Activated CD4-positive, alpha-beta memory T cell treated with anti-CD3 and anti-CD28 coated beads, Interleukin-2, amount 10 ng/mL, durations not matched to agents 7 days and 5 days (primary cell): ENCODE measurements around the gene MARS1. TPM values are rescaled to one million over a fixed set of nuclear protein-coding genes. Genes with fewer than 3 reads are reported as not detected.
"Not testable (repeated sequence)": the region's sequence is repeated elsewhere in the genome, so short reads cannot be mapped to it uniquely, and the experiment has no call there.

ENCODE experiments used
- CTCF ChIA-PET: fragments of 350-600 bp; sonication (Branson Sonifier 250); formaldehyde crosslinking; loops from one replicate; lab custom pipeline; 2021; ENCODE audit warnings: antibody characterized with exemption, inconsistent platforms; lab: Charles Lee
- POLR2A ChIA-PET: fragments of 350-600 bp; sonication (Branson Sonifier 250); formaldehyde crosslinking; loops from one replicate; lab custom pipeline; 2021; ENCODE audit warnings: antibody characterized with exemption; lab: Charles Lee
- DNase-seq: peaks from one replicate; pipeline ENCODE4 v3.0.0-alpha.2; 2020
- H3K27ac Mint-ChIP-seq: one replicate; pipeline ENCODE4 v1.8.0; 2021; ENCODE audit warnings: mild to moderate bottlenecking, mixed read lengths
- H3K27me3 Mint-ChIP-seq: one replicate; pipeline ENCODE4 v1.8.0; 2021; ENCODE audit warnings: mixed read lengths
- H3K36me3 Mint-ChIP-seq: one replicate; pipeline ENCODE4 v1.8.0; 2021; ENCODE audit warnings: low read depth, mixed read lengths
- H3K4me1 Mint-ChIP-seq: one replicate; pipeline ENCODE4 v1.8.0; 2021; ENCODE audit warnings: mixed read lengths
- H3K4me3 Mint-ChIP-seq: one replicate; pipeline ENCODE4 v1.8.0; 2021; ENCODE audit warnings: mild to moderate bottlenecking, mixed read lengths
- H3K9me3 Mint-ChIP-seq: one replicate; pipeline ENCODE4 v1.8.0; 2021; ENCODE audit warnings: mixed read lengths
- total RNA-seq, 2 experiments: library from RNA; stranded (reverse); gene quantifications; one replicate each; pipeline ENCODE4 v1.2.3, GENCODE V29; 2021

MARS1 gene
- total RNA-seq, 2 experiments from 2014 or later: 262 to 282 TPM

DNA sequence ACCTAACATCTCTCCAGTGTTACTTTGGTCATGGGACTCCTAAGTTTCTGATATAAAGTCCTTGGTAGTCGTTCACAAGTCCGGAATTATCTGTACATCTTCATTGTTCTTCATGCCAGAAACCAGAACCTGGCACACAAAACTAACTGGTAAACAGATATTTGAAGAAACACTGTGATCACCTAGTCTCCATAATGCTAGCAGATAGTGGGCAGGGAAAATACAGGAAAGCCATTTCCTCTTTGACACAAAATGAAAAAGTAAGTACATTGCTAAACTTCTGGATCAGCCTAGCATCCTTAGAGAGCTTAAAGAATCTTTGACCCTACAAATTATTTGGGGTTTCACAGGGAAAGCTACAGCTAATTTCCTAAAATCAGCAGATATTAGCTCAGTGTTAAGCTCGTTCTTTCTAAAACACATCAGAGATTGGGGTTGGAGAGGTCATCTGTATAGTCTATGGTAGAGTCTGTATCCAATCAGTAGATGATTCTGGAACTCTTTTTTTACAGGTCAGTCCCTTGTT lies 27.6 kb downstream of the MARS1 start:
- POLR2A ChIA-PET: interaction anchor here (1.1 to 2.9 kb wide), 8 partner anchors 8 to 39 kb away, joined by 3 to 11 read pairs (median 4); partner anchors contain the start of gene MARS1
- CTCF ChIA-PET: interaction anchor here (0.8 to 1.3 kb wide), 2 partner anchors 16 to 56 kb away, joined by 3 to 4 read pairs; partner anchors contain the start of gene GLI1
- Mint-ChIP-seq H3K36me3 (peaks cover 85% of the 10 kb centered on the region), H3K27ac (peak overlapping the region; percentile 11), H3K27me3 (no peaks in the 10 kb centered on the region), H3K4me1 (peaks cover 24% of the 10 kb centered on the region), H3K9me3 (no peaks in the 10 kb centered on the region), H3K4me3 (no peak overlapping the region)
- no peak for DNase-seq

DNA sequence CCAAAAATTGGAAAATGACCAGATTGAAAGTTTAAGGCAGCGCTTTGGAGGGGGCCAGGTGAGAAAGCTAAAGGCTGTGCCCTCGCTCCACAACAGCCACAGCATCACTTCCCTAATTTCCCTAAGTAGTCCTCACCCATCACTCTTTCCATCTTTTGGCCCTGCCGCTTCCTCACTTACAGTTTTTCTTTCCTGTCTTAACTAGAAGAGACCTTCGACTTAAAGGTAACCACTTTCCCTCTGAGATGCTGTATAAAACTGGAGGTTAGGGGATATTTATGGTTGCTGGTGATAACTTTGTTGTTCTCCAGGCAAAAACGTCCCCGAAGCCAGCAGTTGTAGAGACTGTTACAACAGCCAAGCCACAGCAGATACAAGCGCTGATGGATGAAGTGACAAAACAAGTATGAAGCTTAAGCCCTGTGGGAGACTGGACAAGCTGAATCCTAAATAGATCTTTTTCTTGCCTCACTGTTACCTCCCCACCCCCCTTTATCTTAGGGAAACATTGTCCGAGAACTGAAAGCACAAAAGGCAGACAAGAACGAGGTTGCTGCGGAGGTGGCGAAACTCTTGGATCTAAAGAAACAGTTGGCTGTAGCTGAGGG lies 28.2 kb downstream of the MARS1 start:
- H3K27me3 Mint-ChIP-seq: no peaks in the 10 kb centered on the region
- POLR2A ChIA-PET: interaction anchor here (1.2 to 2.9 kb wide), 3 partner anchors 10 to 39 kb away, joined by 3 to 11 read pairs (median 4); no protein-coding TSS in a partner anchor

DNA sequence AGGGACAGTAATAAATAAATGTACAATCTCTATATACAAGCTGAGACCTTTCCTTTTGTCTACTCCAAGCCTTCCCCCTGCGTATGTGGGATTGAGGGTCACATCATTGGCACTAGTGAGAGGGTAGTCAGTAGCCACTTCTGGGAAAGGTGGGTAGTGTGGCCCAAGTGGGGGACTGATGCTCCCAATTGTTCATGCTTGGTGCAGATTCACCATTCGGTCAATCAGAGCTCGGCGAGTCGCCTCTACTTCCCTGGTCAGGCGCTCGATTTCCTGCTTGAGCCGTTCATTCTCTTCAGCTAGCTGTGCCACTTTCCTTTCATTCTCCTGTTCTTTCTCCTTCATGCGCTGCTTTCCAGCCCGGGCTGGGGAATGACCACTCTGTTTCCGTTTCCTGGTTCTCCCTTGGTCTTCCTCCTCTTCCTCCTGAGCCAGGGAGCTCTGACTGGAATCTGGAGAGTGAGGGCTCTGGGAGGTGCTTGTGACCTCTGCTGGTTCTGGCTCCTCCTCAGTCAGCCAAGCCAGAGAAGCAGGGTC lies 28.8 kb downstream of the MARS1 start:
- CTCF ChIA-PET: interaction anchor here (0.8 to 1.7 kb wide), 3 partner anchors 17 to 58 kb away, joined by 3 to 7 read pairs (median 4); partner anchors contain the start of gene GLI1
- H3K27ac Mint-ChIP-seq: peak overlapping the region; percentile 28
- H3K4me3 Mint-ChIP-seq: no peak overlapping the region

More for the DNA sequence above, 28.2 kb downstream of the MARS1 start:
- DNase-seq: no peak
- no peak overlapping the region for H3K27ac Mint-ChIP-seq
- CTCF ChIA-PET: interaction anchor here (0.8 to 1.7 kb wide), 3 partner anchors 16 to 57 kb away, joined by 3 to 7 read pairs (median 4); partner anchors contain the start of gene GLI1
- no peak overlapping the region for H3K4me3 Mint-ChIP-seq
- peaks cover 27% of the 10 kb centered on the region for H3K4me1 Mint-ChIP-seq
- no peaks in the 10 kb centered on the region for H3K9me3 Mint-ChIP-seq
- H3K36me3 Mint-ChIP-seq: peaks cover 82% of the 10 kb centered on the region

DNA sequence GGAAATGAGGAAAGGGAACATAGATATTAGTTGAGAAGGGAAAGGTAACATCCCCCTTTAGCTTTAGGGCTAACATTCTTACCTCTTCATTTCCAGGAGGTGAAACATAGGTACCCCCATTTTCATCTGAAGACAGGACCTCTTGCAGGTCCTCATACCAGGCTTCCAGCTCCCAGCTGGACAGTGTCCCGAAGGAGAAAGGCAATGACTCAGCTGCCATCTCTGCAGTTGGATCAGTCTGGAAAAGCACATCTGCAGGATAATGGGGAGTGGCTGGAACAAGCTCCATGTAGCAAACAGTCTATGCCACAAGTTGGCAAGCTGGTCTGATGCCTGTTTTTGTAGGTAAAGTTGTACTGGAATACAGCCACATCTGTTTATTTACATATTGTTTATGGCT lies 29.3 kb downstream of the MARS1 start:
- ChIA-PET CTCF (interaction anchor here (1.7 kb wide), 1 partner anchor 40 kb away, joined by 7 read pairs; no protein-coding TSS in a partner anchor), POLR2A (interaction anchor here (0.7 to 4.5 kb wide), 4 partner anchors 29 to 56 kb away, joined by 3 to 24 read pairs (median 7); partner anchors contain the start of genes ARHGAP9 and MARS1)
- H3K4me1 Mint-ChIP-seq: peaks cover 38% of the 10 kb centered on the region
- H3K9me3 Mint-ChIP-seq: no peaks in the 10 kb centered on the region
- H3K27me3 Mint-ChIP-seq: no peaks in the 10 kb centered on the region
- H3K27ac Mint-ChIP-seq: peak overlapping the region; percentile 36
- no peak for DNase-seq
- peaks cover 74% of the 10 kb centered on the region for H3K36me3 Mint-ChIP-seq
- no peak overlapping the region for H3K4me3 Mint-ChIP-seq

More for the DNA sequence above, 28.8 kb downstream of the MARS1 start:
- Mint-ChIP-seq H3K4me1 (peaks cover 33% of the 10 kb centered on the region), H3K36me3 (peaks cover 77% of the 10 kb centered on the region), H3K9me3 (no peaks in the 10 kb centered on the region), H3K27me3 (no peaks in the 10 kb centered on the region)
- POLR2A ChIA-PET: interaction anchor here (0.7 to 4.5 kb wide), 4 partner anchors 11 to 40 kb away, joined by 3 to 24 read pairs (median 7); partner anchors contain the start of genes ARHGAP9 and MARS1
- DNase-seq: no peak

DNA sequence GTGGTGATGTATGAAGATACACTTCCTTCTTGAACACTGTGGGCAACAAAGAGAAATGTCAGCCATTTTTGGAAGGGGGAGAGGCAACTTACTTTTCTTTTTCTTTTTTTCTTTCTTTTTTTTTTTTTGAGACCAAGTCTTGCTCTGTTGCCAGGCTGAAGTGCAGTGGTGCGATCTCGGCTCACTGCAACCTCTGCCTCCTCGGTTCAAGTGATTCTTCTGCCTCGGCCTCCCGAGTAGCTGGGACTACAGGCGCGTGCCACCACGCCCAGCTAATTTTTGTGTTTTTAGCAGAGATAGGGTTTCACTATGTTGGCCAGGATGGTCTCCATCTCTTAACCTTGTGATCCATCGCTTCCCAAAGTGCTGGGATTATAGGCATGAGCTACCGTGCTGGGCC lies 29.9 kb downstream of the MARS1 start:
- not testable (repeated sequence) for DNase-seq, H3K4me3 Mint-ChIP-seq, H3K9me3 Mint-ChIP-seq, H3K27me3 Mint-ChIP-seq
- ChIA-PET POLR2A (interaction anchor here (0.8 to 4.5 kb wide), 5 partner anchors 15 to 57 kb away, joined by 3 to 30 read pairs (median 3); partner anchors contain the start of genes ARHGAP9 and MARS1), CTCF (interaction anchor here (0.9 to 1.7 kb wide), 2 partner anchors 27 to 41 kb away, joined by 3 to 7 read pairs; no protein-coding TSS in a partner anchor)
- Mint-ChIP-seq H3K4me1 (peaks cover 40% of the 10 kb centered on the region), H3K36me3 (peaks cover 69% of the 10 kb centered on the region), H3K27ac (peak overlapping the region; percentile 36)

DNA sequence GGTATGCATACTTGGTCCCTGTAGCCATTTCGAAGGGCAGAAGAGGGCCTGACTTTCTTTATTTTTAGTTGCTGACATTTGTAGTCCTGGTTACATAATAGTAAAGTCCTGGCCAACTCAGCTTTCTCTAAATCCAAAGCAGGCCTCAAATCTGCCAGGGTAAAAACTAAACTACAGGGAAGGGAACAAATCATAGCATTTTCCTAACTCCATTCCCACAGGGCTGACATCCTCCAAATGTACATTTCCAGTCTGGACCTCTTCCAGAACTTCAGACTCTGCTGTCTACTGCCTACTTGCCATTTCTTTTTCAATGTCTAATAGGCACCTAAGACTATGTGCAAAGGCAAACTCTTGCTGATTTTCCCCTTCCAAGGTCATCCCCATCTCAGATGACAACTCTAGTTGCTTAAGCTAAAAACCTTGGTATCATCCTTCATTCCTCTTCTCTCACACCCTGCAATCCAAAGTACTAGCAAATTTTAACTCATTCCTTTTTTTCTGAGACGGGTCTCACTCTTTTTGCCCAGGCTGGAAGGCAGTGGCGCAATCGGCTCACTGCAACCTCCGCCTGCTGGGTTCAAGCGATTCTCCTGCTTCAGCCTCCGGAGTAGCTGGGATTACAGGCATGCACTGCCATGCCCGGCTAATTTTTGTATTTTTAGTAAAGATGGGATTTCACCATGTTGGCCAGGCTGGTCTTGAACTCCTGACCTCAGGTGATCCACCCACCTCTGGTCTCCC lies 30.5 kb downstream of the MARS1 start:
- Mint-ChIP-seq H3K4me3 (peak overlapping the region; percentile 82), H3K4me1 (peaks cover 43% of the 10 kb centered on the region), H3K9me3 (no peaks in the 10 kb centered on the region), H3K27ac (peak overlapping the region; percentile 100), H3K36me3 (peaks cover 62% of the 10 kb centered on the region), H3K27me3 (no peaks in the 10 kb centered on the region)
- DNase-seq: no peak
- POLR2A ChIA-PET: interaction anchor here (0.8 to 4.5 kb wide), 7 partner anchors 15 to 57 kb away, joined by 3 to 30 read pairs (median 3); partner anchors contain the start of genes ARHGAP9 and MARS1
- CTCF ChIA-PET: interaction anchor here (0.9 to 1.5 kb wide), 2 partner anchors 27 to 59 kb away, joined by 3 to 7 read pairs; partner anchors contain the start of gene GLI1

DNA sequence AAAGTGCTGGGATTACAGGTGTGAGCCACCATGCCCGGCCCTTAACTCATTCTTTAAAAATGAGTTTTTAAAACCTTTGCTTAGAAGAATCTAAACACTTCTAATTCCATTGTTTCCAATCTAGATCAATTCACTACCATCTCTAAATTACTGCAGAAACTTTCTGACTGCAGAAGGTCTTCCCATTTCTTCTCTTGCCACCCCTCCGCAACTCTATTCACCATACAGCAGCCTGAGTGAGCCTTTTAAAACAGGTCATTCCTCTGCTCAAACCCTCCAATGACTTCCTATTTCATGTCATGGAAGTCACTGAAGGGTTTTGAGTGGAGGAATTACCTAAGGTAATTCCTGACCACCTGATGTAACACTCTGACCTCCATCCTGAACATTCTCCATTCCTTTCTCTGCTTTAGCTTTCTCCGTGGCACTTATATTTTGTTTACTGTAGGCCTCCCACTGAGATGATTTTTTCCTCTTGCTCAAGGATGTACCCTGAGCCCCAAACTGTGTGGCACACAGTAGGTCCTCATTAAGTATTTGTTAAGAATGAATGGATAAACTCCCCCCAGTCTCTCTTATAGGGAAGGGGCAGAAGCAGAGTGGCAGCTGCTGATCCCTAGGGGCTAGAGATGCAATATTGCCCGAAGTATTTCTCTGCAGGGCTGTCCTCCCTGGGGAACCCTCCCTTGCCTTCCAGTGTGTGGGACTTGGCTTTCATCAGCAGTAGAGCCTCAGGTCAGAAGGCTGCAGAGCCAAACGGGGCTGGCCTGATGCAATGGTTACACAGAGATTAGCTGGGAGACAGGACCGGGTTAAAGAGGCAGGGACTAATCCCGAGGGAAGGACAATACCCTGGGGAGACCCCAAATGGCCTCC lies 31.3 kb downstream of the MARS1 start:
- ChIA-PET POLR2A (interaction anchor here (1.3 to 4.5 kb wide), 13 partner anchors 16 to 174 kb away, joined by 3 to 30 read pairs (median 7); partner anchors contain the start of genes ARHGAP9, DCTN2, GLI1 and INHBE), CTCF (interaction anchor here (1.5 kb wide), 1 partner anchor 60 kb away, joined by 7 read pairs; the partner anchor contains the start of gene GLI1)
- peaks cover 51% of the 10 kb centered on the region for H3K4me1 Mint-ChIP-seq
- peaks cover 66% of the 10 kb centered on the region for H3K36me3 Mint-ChIP-seq
- H3K27me3 Mint-ChIP-seq: no peaks in the 10 kb centered on the region
- DNase-seq: peak; percentile 36
- no peaks in the 10 kb centered on the region for H3K9me3 Mint-ChIP-seq
- peak overlapping the region; percentile 82 for H3K4me3 Mint-ChIP-seq
- H3K27ac Mint-ChIP-seq: peak overlapping the region; percentile 100

DNA sequence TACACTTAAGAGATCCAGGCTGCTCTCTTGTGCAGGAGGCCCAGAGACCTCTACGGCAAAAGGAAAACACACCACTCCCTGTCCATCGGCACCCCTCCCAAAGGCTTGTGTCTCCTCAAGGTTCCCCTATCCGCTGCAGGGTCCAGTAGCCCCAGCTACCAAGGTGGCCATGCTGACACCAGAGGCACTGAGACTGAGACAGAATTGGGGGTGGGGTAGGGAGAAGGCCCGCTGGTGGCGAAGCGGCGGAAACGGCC lies 31.9 kb downstream of the MARS1 start:
- Mint-ChIP-seq H3K9me3 (no peaks in the 10 kb centered on the region), H3K27me3 (no peaks in the 10 kb centered on the region), H3K27ac (peak overlapping the region; percentile 100), H3K4me3 (peak overlapping the region; percentile 82), H3K36me3 (peaks cover 64% of the 10 kb centered on the region), H3K4me1 (peaks cover 56% of the 10 kb centered on the region)
- ChIA-PET CTCF (interaction anchor here (1.5 kb wide), 1 partner anchor 61 kb away, joined by 7 read pairs; the partner anchor contains the start of gene GLI1), POLR2A (interaction anchor here (1.1 to 4.5 kb wide), 15 partner anchors 8 to 225 kb away, joined by 3 to 30 read pairs (median 7); partner anchors contain the start of genes ARHGAP9, DCTN2, GLI1 and INHBE)
- DNase-seq: peak; percentile 43

DNA sequence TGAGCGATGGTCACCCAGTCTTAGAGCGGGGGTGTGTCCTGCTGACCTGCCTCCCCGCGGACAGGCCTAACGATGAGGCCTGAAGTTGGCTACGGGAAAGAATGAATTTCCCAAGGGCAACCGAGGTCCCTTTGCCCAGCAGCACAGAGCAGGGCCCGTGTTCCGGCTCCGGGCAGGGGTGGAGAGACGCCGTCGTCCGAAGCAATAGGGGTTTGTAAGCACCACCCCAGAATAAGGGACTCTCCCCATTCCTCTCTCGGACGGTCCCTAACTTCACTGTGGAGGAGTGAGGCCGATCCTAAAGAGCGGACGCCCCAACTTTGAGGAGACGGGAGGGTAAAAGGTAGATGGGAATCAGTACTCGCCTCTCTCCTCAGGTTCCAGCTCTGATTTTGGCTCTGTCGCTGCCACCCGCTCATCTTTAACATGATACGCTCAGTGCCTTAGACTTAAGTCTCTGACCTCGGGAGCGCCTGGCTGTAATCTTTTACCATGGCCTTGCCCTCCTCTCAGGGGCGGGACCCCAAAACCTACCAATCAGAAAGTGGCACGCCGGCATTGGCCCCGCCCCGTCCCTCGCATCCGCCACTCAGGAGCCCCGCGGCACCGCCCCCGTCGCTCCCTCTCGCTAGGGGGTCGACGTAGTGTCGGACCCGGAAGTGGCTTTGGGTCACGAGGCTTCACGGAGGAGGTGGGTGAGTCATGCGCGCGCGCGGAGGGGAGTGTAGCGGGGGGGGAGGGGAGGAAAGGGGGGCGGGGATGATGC lies 32.4 kb downstream of the MARS1 start, which contains the start of gene DDIT3:
Gene DDIT3, minus strand, starts transcription at position 462 of the 766 bp plus-strand sequence. CDS start 3,108 bp downstream, outside the sequence.
- CTCF ChIA-PET: interaction anchor here (0.6 to 1.5 kb wide), 2 partner anchors 61 kb away, joined by 3 to 7 read pairs; partner anchors contain the start of gene GLI1

DNA sequence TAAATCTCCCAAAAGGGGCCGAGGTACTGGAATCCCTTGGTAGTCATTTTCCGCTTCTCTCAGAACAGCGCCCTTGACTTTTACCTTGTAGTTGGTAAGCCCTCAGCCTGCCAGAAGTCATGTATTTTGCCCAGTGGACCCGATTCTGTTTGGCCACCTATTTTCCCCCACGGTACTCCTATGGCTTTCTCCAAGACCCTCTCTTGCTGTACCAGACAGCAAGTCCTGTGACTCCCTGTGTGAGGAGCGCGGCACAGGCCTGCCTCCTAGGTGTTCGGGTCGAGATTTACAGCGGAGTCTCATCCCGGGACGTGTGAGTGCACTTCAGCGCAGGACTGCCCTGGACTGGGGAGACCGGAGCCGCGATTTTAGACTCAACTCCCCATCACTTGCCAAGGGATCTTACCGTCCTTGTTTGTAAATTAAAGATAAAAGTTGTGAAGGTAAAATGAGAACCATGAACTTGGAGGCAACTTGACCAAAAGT lies 33.7 kb downstream of the MARS1 start:
- CTCF ChIA-PET: no interaction called here
- POLR2A ChIA-PET: interaction anchor here (0.8 to 3.1 kb wide), 7 partner anchors 13 to 1404 kb away, joined by 3 to 29 read pairs (median 8); partner anchors contain the start of genes DCTN2 and ZC3H10
- H3K9me3 Mint-ChIP-seq: no peaks in the 10 kb centered on the region
- H3K27me3 Mint-ChIP-seq: no peaks in the 10 kb centered on the region
- peak; percentile 38 for DNase-seq
- H3K4me1 Mint-ChIP-seq: peaks cover 63% of the 10 kb centered on the region
- H3K4me3 Mint-ChIP-seq: peak overlapping the region; percentile 82
- peak overlapping the region; percentile 100 for H3K27ac Mint-ChIP-seq
- H3K36me3 Mint-ChIP-seq: peaks cover 52% of the 10 kb centered on the region

More for the DNA sequence above, 32.4 kb downstream of the MARS1 start, which contains the start of gene DDIT3:
- H3K4me1 Mint-ChIP-seq: peaks cover 59% of the 10 kb centered on the region
- POLR2A ChIA-PET: interaction anchor here (0.9 to 4.5 kb wide), 18 partner anchors 8 to 1402 kb away, joined by 3 to 30 read pairs (median 6); partner anchors contain the start of genes ARHGAP9, DCTN2, GLI1 and INHBE
- H3K36me3 Mint-ChIP-seq: peaks cover 64% of the 10 kb centered on the region
- H3K27me3 Mint-ChIP-seq: no peaks in the 10 kb centered on the region
- H3K4me3 Mint-ChIP-seq: peak within 1 kb of the TSS; percentile 82
- DNase-seq: peak; percentile 100
- no peaks in the 10 kb centered on the region for H3K9me3 Mint-ChIP-seq
- peak within 1 kb of the TSS; percentile 100 for H3K27ac Mint-ChIP-seq
